Activated gamma-delta T cell treated with anti-CD3 and anti-CD28 coated beads, Interleukin-2, amount 50 U/mL, for 16 hours (primary cell): Measurements from ENCODE around the gene NCKIPSD.
"Not testable (repeated sequence)": the region's sequence is repeated elsewhere in the genome, so short reads cannot be mapped to it uniquely, and the experiment has no call there.

Source experiments
- DNase-seq: peaks from one replicate; pipeline ENCODE4 v3.0.0-alpha.2; 2020; ENCODE audit warnings: low read depth

NCKIPSD gene

DNA sequence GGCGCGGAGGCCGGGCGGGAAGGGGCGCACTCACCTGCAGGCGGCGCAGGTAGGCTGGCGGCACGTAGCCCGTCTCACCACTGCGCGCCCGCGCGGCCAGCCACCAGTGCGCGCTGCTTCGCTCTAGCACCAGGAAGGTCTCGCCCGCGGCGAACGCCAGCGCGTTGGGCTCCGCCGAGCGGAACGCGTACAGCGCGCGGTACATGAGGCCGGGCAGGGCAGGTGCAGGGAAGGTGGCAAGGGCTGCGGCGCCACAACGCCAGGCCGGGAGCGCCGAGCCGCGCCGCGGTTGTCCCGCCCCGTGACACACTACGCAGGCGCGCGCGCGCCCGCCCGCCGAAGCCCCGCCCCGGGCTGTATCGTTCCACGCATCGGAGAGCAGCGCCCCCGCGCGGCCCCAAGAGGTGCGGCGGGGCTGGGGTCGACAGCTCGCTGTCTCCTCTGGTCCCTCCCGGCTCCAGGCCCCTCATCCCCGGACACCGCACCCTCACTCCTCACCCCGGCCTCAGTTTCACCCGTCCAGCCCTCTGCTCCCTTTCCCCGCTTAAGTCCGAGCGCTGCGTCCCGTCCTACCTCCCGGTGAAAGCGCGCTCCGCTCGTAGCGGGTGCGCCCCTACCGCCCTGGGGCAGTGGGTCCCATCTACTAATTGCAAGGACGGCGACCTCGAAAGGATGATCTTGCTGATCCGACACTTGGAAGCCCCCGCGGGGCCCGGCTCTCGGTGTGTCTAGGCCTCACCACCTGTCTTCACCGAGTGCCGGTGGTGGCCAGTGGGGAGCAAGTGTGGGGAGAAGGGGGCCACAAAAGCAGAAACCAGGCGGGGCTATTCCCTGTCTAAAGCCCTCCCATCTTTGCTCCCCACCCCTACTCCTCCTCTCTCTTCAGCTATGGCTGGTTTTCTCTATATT is at the start of gene NCKIPSD:
TSS of gene NCKIPSD (minus strand) at position 313 of the 909 bp plus-strand sequence. CDS start at position 205, 108 bp downstream.
- peak; percentile 86 for DNase-seq

DNA sequence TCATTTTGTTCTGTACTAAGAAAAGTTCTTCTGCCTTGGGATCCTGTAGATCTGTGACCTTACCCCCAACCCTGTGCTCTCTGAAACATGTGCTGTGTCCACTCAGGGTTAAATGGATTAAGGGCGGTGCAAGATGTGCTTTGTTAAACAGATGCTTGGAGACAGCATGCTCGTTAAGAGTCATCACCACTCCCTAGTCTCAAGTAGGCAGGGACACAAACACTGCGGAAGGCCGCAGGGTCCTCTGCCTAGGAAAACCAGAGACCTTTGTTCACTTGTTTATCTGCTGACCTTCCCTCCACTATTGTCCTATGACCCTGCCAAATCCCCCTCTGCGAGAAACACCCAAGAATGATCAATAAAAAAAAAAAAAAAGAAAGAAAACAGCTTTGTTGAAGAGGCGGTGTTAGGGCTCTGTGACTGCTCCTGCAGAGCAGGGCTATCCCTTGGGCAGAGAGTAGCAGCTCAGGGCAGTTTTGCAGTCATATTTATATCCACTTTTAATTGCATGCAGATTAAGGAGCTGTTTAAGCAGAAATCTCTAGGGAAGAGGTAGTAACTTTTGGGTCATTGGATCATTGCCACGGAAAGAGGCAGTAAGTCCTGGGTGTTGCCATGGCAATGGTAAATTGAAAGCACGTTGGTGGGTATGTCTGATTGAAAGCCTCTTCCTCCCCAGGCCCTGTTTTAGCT is 49.5 kb upstream of the NCKIPSD start:
- DNase-seq: not testable (repeated sequence)

GRCh38 chr3:48734541-48734940 is 48.8 kb upstream of the NCKIPSD start:
- not testable (repeated sequence) for DNase-seq

DNA sequence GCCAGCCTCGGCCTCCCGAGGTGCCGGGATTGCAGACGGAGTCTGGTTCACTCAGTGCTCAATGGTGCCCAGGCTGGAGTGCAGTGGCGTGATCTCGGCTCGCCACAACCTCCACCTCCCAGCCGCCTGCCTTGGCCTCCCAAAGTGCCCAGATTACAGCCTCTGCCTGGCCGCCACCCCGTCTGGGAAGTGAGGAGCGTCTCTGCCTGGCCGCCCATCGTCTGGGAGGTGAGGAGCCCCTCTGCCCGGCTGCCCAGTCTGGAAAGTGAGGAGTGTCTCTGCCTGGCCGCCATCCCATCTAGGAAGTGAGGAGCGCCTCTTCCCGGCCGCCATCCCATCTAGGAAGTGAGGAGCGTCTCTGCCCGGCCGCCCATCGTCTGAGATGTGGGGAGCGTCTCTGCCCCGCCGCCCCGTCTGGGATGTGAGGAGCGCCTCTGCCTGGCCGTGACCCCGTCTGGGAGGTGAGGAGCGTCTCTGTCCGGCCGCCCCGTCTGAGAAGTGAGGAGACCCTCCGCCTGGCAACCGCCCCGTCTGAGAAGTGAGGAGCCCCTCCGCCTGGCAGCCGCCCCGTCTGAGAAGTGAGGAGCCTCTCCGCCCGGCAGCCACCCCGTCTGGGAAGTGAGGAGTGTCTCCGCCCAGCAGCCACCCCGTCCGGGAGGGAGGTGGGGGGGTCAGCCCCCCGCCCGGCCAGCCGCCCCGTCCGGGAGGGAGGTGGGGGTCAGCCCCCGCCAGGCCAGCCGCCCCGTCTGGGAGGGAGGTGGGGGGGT is 48.2 kb upstream of the NCKIPSD start:
- not testable (repeated sequence) for DNase-seq

DNA sequence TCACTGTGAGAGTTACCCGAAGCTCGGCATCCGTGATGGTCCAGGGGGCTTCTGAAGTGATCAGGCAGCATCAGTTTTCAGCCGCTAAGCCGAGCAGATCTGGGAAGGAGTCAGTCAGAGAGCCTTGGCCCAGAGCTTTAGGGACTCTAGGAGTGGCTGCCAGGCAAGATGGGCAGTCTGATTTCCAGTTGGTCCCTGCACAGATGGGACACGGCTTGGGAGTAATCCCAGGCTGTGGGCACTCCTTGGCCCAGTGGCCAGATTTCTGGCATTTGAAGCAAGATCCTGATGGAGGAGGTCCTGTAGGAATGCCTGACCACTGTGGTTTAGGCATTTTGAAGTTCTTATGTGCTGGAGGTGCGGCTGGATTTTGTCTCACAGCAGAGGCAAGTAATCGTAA is 41.8 kb upstream of the NCKIPSD start:
- DNase-seq: no peak

- DNase-seq: not testable (repeated sequence)
Observed at GRCh38 chr3:48725185-48725855, 39.6 kb upstream of the NCKIPSD start.

DNA sequence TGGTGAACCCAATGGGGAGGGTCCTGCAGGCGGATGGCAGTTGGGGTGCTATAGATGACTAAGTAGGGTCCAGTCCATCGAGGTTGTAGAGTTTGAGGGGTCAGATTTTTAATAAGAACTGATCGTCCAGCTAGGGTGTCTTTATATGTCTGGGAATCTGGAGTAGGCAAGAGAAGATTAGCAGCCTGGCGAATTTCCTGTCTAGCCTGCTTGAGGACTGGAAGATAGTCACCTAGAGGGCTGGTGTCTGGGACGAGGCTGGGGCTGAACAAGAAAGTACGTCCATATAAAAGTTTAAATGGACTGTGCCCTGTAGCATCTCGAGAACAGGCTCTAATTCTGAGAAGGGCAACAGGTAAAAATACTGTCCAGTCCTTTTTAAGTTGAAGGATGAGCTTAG is 38.0 kb upstream of the NCKIPSD start:
- no peak for DNase-seq

DNA sequence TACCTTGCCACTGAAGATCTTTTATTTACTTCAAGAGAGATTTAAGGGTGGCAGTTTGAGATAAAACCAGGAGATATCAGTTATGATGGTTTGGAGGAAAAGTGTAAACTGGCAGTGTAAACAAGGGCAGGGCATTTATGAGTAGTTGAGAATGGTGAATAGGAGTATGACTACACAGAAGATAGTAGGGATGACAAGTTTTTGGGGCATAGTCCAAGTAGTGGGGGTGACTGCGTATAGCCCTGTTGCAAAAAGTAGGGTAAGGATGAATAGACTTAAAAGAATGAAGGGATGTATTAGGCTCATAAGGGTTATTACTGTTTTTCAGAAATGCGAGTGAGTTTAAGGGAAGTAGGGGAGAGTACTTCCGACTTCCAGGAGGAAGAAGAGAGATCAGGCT is 37.6 kb upstream of the NCKIPSD start:
- not testable (repeated sequence) for DNase-seq

DNA sequence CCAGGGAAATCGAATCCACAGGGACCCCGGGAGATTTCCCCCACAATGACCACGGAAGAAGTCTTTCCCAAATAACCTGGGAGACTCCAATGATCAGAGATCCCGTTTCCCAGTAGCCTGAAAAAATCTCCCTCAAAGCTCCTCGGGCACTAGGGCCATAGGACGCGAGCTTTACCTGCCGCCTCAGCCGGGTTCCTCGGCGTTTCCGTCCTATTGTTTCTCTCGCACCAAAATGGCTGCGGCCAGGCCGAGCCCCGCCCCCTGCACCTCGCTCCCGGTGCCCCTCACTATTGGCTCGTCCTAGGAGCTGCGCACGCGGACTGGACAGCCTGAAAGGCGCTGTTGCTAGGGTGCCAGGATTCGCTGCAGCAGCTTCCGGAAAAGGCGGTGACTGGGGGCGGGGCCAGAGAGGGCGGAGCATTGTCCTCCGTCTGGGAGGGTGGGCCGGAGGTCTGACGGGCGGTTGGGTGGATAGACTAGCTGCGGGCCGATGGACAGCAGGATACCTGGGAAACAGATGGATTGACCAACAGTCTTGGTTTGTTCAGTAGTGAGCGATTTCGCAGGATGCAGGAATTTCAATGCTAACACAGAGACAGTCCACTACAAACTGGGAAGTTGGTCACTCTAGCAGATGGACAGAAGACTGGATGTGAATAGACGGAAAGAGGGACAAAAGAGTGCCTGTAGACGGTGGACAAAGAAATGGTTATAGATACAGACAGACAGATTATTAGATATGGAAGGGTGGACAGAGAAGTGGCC is 31.4 kb upstream of the NCKIPSD start, which contains the start of gene IP6K2:
TSS of gene IP6K2 (minus strand) at position 240 of the 765 bp plus-strand sequence. CDS start 21,930 bp downstream, outside the sequence.
- DNase-seq: peak; percentile 99

DNA sequence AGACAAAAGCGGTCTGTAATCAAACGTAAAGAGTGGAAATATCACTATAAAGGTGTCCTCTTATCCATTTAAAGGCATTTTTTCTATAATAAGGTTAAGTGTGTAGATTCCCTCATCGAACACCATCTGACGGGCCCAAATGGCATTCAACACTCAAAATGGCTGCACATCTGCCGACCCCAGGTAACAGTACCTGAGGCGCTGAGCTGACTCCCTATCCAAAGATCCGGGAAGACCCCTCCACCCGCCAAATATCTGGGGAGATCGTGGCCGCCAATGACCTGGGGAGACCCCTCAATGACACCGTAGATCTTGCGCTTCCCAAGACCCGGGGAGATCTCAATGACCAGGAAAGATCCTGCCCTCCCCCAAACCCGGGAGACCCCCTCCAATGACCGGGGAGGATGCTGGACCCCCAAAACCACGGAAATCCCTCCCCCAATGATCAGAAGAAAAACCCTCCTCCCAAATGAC is 30.8 kb upstream of the NCKIPSD start:
- peak; percentile 3 for DNase-seq

- DNase-seq: no peak
Observed at GRCh38 chr3:48715174-48715800, 29.6 kb upstream of the NCKIPSD start.

GRCh38 chr3:48711727-48712126 is 26.0 kb upstream of the NCKIPSD start:
- no peak for DNase-seq

- no peak for DNase-seq
Observed at GRCh38 chr3:48709051-48709461, 23.3 kb upstream of the NCKIPSD start.

- DNase-seq: no peak
Observed at GRCh38 chr3:48708481-48708889, 22.8 kb upstream of the NCKIPSD start.

DNA sequence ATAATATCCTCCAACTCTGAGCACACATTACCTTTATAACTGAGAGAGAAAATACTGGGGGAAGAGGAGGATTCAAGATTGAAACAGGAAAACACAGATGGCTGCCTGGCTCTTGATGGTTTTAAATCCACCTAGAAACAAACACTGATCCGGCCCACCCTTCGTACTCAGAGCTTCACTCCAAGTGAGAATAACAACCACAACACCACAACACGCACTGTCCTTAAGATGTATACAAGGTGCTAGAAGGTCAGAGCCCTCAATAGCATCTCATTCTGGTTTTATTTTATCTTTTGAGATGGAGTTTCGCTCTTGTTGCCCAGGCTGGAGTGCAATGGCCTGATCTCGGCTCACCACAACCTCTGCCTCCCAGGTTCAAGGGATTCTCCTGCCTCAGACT is 21.4 kb upstream of the NCKIPSD start:
- no peak for DNase-seq

GRCh38 chr3:48702320-48702920 is 16.7 kb upstream of the NCKIPSD start:
- DNase-seq: no peak

GRCh38 chr3:48700731-48701405 is 15.2 kb upstream of the NCKIPSD start:
- no peak for DNase-seq

GRCh38 chr3:48698891-48699290 is 13.2 kb upstream of the NCKIPSD start:
- DNase-seq: no peak

DNA sequence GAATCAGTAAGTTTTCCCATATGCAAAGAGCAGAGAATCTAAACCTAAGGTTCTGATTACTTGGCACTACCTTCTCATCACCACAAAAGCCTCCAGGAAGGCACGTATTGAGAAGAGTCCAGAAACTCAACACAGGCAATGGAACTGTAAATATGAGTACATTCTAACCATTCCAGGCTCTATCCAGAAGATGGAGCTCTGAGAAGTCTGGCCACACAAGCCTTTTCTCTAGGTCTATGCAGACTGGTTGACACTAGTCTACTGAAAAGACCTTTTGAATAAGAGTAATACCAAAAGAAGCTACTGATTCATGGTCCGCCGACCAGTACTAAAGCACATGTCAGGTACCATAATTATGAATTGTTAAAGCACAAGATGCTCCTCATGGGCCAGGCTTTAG is 12.2 kb upstream of the NCKIPSD start:
- DNase-seq: no peak
